K562 (cell line): Measurements from ENCODE around the gene CNPY3. TPM values are rescaled to one million over a fixed set of nuclear protein-coding genes. Genes with fewer than 3 reads are reported as not detected.
A peak's percentile ranks its signal among the peaks of the same experiment; 100 is the strongest.

ENCODE experiments used
- ATAC-seq: fragments of 200-7000 bp; cut with Tn5 transposase; 3 replicates; pipeline ENCODE4 v1.9.1; 2020; ENCODE audit warnings: moderate library complexity
- BruUV-seq: library from RNA; stranded (reverse); fragments of 400-500 nt; replicated peaks from 2 replicates; lab custom pipeline; 2021; lab: Mats Ljungman, UMichigan
- CTCF ChIA-PET: fragments of 300-600 bp; formaldehyde crosslinking; extraction: SDS; loops from one replicate; lab custom pipeline; 2021; ENCODE audit warnings: low intra/inter-chr PET ratio; lab: Yijun Ruan, JAX
- POLR2A ChIA-PET: fragments of 300-600, 350-650 bp; sonication (Branson Sonifier 250); formaldehyde crosslinking; extraction: SDS; loops from one replicate; lab custom pipeline; 2021; ENCODE audit warnings: antibody characterized with exemption, inconsistent platforms; lab: Yijun Ruan, JAX
- DNase-seq, 4 experiments: peaks; one replicate each; pipeline versions ENCODE4 v3.0.0 to v3.0.0-alpha.2; 2011 to 2018; ENCODE audit warnings: low spot score in 3 of 4, mixed read lengths in 3 of 4; ENCODE audit errors: extremely low read depth in 1 of 4
- FAIRE-seq: peaks from 2 replicates; lab custom pipeline; 2011; peaks lifted over from hg19 to GRCh38; lab: Jason Lieb, UNC
- H2AFZ ChIP-seq: 2 replicates; pipeline ENCODE4 v1.6.0; 2011; ENCODE audit warnings: low read depth, low read length, control low read depth, inconsistent platforms
- H3K27ac ChIP-seq: fragments of 200-600 bp; 3 replicates; pipeline ENCODE4 v1.8.0; 2011; ENCODE audit warnings: low read depth, mild to moderate bottlenecking, control low read depth, inconsistent platforms, low read length, moderate library complexity, mixed read lengths; ENCODE audit errors: extremely low read depth
- H3K27me3 ChIP-seq, 2 experiments: fragments of 300-600 bp in 1 of 2; 2 replicates in 1 of 2; 3 replicates in 1 of 2; pipeline versions ENCODE4 v1.6.0 to v1.8.0; 2011; ENCODE audit warnings: inconsistent platforms in 2 of 2, low read length in 2 of 2, mild to moderate bottlenecking in 1 of 2, mixed read lengths in 1 of 2, moderate library complexity in 1 of 2; ENCODE audit not compliant: control insufficient read depth in 2 of 2, insufficient read depth in 2 of 2
- H3K36me3 ChIP-seq: fragments of 300-600 bp; 3 replicates; pipeline ENCODE4 v1.8.0; 2011; ENCODE audit warnings: mild to moderate bottlenecking, low read length, inconsistent platforms; ENCODE audit not compliant: control insufficient read depth, insufficient read depth
- H3K4me1 ChIP-seq, 2 experiments: fragments of 200-600 bp in 1 of 2; replicated peaks in 1 of 2; 2 replicates in 1 of 2; 3 replicates in 1 of 2; pipeline versions ENCODE4 v1.5.1 to v1.8.0; 2011; ENCODE audit warnings: inconsistent platforms in 2 of 2, low read length in 2 of 2, mild to moderate bottlenecking in 1 of 2, mixed read lengths in 1 of 2, moderate library complexity in 1 of 2; ENCODE audit not compliant: control insufficient read depth in 2 of 2, insufficient read depth in 2 of 2
- H3K4me2 ChIP-seq: 2 replicates; pipeline ENCODE4 v1.6.1; 2011; ENCODE audit warnings: low read length, control low read depth, inconsistent platforms, mixed read lengths; ENCODE audit not compliant: insufficient read depth
- H3K4me3 ChIP-seq: fragments of 200-600 bp; sonication (generic), shearing (Covaris generic); 2 replicates; pipeline ENCODE4 v1.5.1; 2016; ENCODE audit warnings: control low read depth, inconsistent platforms
- H3K79me2 ChIP-seq: fragments of 200-600 bp; 3 replicates; pipeline ENCODE4 v1.8.0; 2011; ENCODE audit warnings: low read length, inconsistent platforms; ENCODE audit not compliant: control insufficient read depth, insufficient read depth
- H3K9ac ChIP-seq, 2 experiments: 2 replicates each; pipeline versions ENCODE4 v1.6.0 to v1.6.1; 2011; ENCODE audit warnings: low read depth in 2 of 2, low read length in 2 of 2, control low read depth in 1 of 2, inconsistent platforms in 1 of 2, mild to moderate bottlenecking in 1 of 2, mixed read lengths in 1 of 2; ENCODE audit not compliant: insufficient read depth in 1 of 2
- H3K9me1 ChIP-seq: one replicate; pipeline ENCODE4 v1.6.0; 2011; ENCODE audit warnings: inconsistent platforms, mild to moderate bottlenecking, low read length, moderate library complexity; ENCODE audit not compliant: control insufficient read depth, insufficient read depth
- H3K9me3 ChIP-seq: replicated peaks from 2 replicates; pipeline ENCODE4 v1.5.1; 2011; ENCODE audit warnings: low read depth, low read length, inconsistent platforms; ENCODE audit not compliant: control insufficient read depth, insufficient read depth
- H4K20me1 ChIP-seq: replicated peaks from 2 replicates; pipeline ENCODE4 v1.6.1; 2011; ENCODE audit warnings: low read length, inconsistent platforms, mixed read lengths; ENCODE audit not compliant: control insufficient read depth, insufficient read depth
- HDGF ChIP-seq: fragments of 450-650 bp; IDR thresholded peaks from 2 replicates; pipeline ENCODE4 v1.6.1; 2016
- POLR2B ChIP-seq: fragments of 450-650 bp; IDR thresholded peaks from 2 replicates; pipeline ENCODE4 v1.6.1; 2018; ENCODE audit warnings: low read depth; ENCODE audit not compliant: partially characterized antibody
- RBFOX2 ChIP-seq: fragments of 200-400 bp; formaldehyde crosslinking; IDR thresholded peaks from 2 replicates; pipeline ENCODE4 v1.6.1; 2017; ENCODE audit warnings: low read depth, mild to moderate bottlenecking, low read length, moderate library complexity
- XRCC5 ChIP-seq: fragments of 200-400 bp; formaldehyde crosslinking; IDR thresholded peaks from 2 replicates; pipeline ENCODE4 v1.6.1; 2017; ENCODE audit warnings: low read depth, mild to moderate bottlenecking, low read length
- ZNF277 ChIP-seq: fragments of 250-450 bp; sonication (Bioruptor Pico); IDR thresholded peaks from 2 replicates; pipeline ENCODE4 v1.8.0; 2022; ENCODE audit warnings: inconsistent platforms, mild to moderate bottlenecking, moderate library complexity, borderline replicate concordance
- WGBS: fragments of 100-300 bp; shearing (Covaris generic); methylation state at CpG from one replicate; pipeline ENCODE4 v1.1.6; 2016; ENCODE audit warnings: low coverage, mixed read lengths; ENCODE audit not compliant: insufficient coverage; ENCODE audit errors: missing lambda C conversion rate; 5-methylcytosine and 5-hydroxymethylcytosine counted together
- in situ Hi-C: fragments of 300-500 bp; cut with MboI; formaldehyde crosslinking; loops from 4 replicates; pipeline ENCODE4 v1.15.0; 2018; ENCODE audit warnings: inconsistent platforms, mixed read lengths
- intact Hi-C: fragments of 100-400 bp; cut with micrococcal nuclease; formaldehyde crosslinking; loops from 2 replicates; pipeline ENCODE4 v1.14.2; 2022
- polyA plus RNA-seq, 8 experiments: library from polyadenylated mRNA; depleted of rRNA in 4 of 8; stranded (reverse) in 5 of 8; unstranded in 3 of 8; fragments of >200 nt; fragmentation: Nextera tagmentation in 2 of 8; fragmentation: Illumina TruSeq in 1 of 8; extraction: Ambion mirVana in 2 of 8; extraction: Trizol in 1 of 8; gene quantifications; 2 replicates each; pipeline versions ENCODE4 v1.2.1 to v1.2.3, GENCODE V29; 2011 to 2014; ENCODE audit warnings: inconsistent platforms in 1 of 8, missing spikeins in 1 of 8
- total RNA-seq, 7 experiments: library from RNA; depleted of rRNA in 6 of 7; stranded (reverse); fragments of >200 nt in 6 of 7; fragmentation: Illumina TruSeq in 2 of 7; extraction: Trizol in 2 of 7; gene quantifications; 2 replicates each; pipeline versions ENCODE4 v1.2.1 to v1.2.3, GENCODE V29; 2011 to 2021; ENCODE audit warnings: low replicate concordance in 1 of 7

CNPY3 gene
- total and polyA plus RNA-seq, 9 of the 15 experiments (the other 6 are each of a cell fraction or from before 2014, with no cell fraction given): 2.4 to 37.4 (median 21.2) TPM

- TF ChIP-seq ZNF277 (CRISPR knock-in tag) (no peak), HDGF (no peak), POLR2B (no peak)
- TF ChIP-seq, all 486 proteins: peak for 0
These were observed 9.1 kb downstream of the CNPY3 start (continued) for GRCh38 chr6:42938428-42938796.

- peak overlapping the region in 1 of 2 experiments; percentile 56; a peak in 2 of 4 replicates for H3K9ac ChIP-seq
These were observed 9.9 kb downstream of the CNPY3 start for GRCh38 chr6:42938987-42939809.

More at GRCh38 chr6:42938987-42939809, 9.9 kb downstream of the CNPY3 start:
- TF ChIP-seq RBFOX2 (peak; percentile 20; the same call in 1 of the 2 replicates), XRCC5 (no peak)
- Histone ChIP-seq H3K4me1 (no peaks in the 10 kb centered on the region), H3K27me3 (no peaks in the 10 kb centered on the region), H3K9me1 (no peaks in the 10 kb centered on the region), H3K4me3 (no peak overlapping the region), H3K27ac (no peak overlapping the region; the same call in 2 of the 3 replicates), H2AFZ (no peak overlapping the region), H3K9me3 (no peaks in the 10 kb centered on the region), H3K4me2 (no peak overlapping the region), H3K36me3 (peaks cover 64% of the 10 kb centered on the region), H3K79me2 (peaks cover 3% of the 10 kb centered on the region; the same call in 1 of the 3 replicates), H4K20me1 (no peaks in the 10 kb centered on the region; the same call in 1 of the 2 replicates)
- peak; percentile 38 for ATAC-seq
- in situ Hi-C loops: no loop called here
- CTCF ChIA-PET: no interaction called here
- POLR2A ChIA-PET: interaction anchor here (0.5 to 2.8 kb wide), 5 partner anchors 9 to 639 kb away, joined by 3 to 30 read pairs (median 3); partner anchors contain the start of gene CNPY3
- FAIRE-seq: no peak
- intact Hi-C loops: no loop called here
- 80% methylated on average over 9 of the region's 9 CpGs for WGBS
- BruUV-seq: no TSS peak
- peak in 2 of 4 experiments; percentile 12 to 20 for DNase-seq
